Right cardiac atrium (tissue), 5 donors: ENCODE measurements around the gene STK32C. TPM values are rescaled to one million over a fixed set of nuclear protein-coding genes. Genes with fewer than 3 reads are reported as not detected.

Source experiments
- ATAC-seq, 2 donors: fragments of 200-7000 bp; cut with Tn5 transposase; one replicate each; pipeline versions ENCODE4 v1.8.0 to v1.9.1; 2020; ENCODE audit warnings: moderate library complexity in 2 of 2, mild to moderate bottlenecking in 1 of 2
- DNase-seq, 3 donors: peaks; one replicate each; pipeline ENCODE4 v3.0.0-alpha.2; 2020
- H3K27ac ChIP-seq: one replicate; pipeline ENCODE4 v1.5.1; 2013; ENCODE audit warnings: mild to moderate bottlenecking, low read length, control low read depth, moderate library complexity
- H3K27me3 ChIP-seq: one replicate; pipeline ENCODE4 v1.6.1; 2013; ENCODE audit not compliant: control insufficient read depth, insufficient read depth
- H3K4me1 ChIP-seq: one replicate; pipeline ENCODE4 v1.6.1; 2013; ENCODE audit warnings: low read length; ENCODE audit not compliant: control insufficient read depth, insufficient read depth
- H3K4me3 ChIP-seq: one replicate; pipeline ENCODE4 v1.5.1; 2013; ENCODE audit warnings: low read length, control low read depth
- H3K9me3 ChIP-seq: one replicate; pipeline ENCODE4 v1.6.1; 2013; ENCODE audit warnings: low read length; ENCODE audit not compliant: control insufficient read depth
- WGBS: extraction: QIAGEN DNeasy Blood & Tissue Kit; methylation state at CpG from one replicate; pipeline ENCODE4 v1.1.7; 2013; 5-methylcytosine and 5-hydroxymethylcytosine counted together
- intact Hi-C, 4 donors: fragments of 100-400 bp; cut with DNase I; formaldehyde crosslinking; loops; one replicate each; pipeline versions ENCODE4 v1.11.0 to v1.14.0; 2022 to 2023
- polyA plus RNA-seq: library from polyadenylated mRNA; stranded (reverse); fragments of 200-250 nt; gene quantifications from one replicate; pipeline ENCODE4 v1.2.3, GENCODE V29; 2013
- total RNA-seq, 4 donors: library from RNA; stranded (reverse); fragmentation: NEBNext Ultra II Directional; extraction: Animal tissue kit (Norgen Biotek cat#: 25700); gene quantifications; one replicate each; pipeline ENCODE4 v1.2.1, GENCODE V29; 2021
- donor health status: healthy with polysubstance abuse.
- donor health status: DM: no; HTN: yes; CAD: no.
- donor health status: DM: no; HTN: no; CAD: no.
- donor health status: DM: no; HTN: yes; CAD: no; lungs with severe emphysema.
- donor health status: DM: yes; HTN: yes; CAD: no.

The STK32C gene
- total and polyA plus RNA-seq, 5 donors, result 5.7 to 7.3 (median 6.9) TPM

DNA sequence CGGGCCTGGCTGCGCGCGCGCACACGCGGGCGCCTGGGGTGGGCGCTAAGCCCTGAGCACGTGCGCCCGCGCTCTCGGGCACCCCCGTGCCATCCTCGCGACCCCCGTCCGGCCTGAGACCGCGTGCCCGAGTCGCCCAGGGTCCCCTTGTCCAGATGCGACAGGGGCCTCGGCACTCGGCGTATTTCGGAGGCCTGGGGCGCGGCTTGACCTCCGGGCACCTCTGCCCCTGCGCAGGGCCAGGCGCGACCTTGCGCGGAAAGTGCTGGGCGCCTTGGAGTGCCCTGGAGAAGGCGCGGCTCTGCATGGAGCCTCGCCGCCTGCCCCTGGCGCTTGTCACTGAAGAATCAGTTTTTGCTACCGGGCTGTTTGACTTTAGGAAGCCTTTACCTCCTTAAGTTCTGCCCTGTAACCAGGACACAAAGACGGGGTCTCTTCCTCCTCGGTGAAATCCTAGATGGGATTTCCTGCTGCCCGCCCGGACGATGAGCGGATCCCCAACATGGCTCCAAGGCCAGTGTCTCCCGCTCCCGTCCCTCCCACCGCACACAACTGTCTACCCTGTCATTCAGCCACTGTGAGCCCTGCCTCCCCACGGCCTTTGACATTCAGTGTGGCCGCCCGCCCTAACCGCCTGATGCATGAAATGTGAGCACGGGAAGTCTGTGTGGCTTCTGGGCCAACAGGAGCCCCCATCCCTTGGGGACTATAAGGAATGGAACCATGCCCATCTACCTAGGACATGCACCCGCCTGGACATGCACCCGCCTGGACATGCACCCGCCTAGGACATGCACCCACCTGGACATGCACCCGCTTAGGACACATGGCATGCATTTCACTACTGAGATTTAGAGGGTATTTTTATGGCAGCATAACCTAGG, 1.1 kb upstream of the STK32C start:
- no peaks in the 10 kb centered on the region for H3K4me1 ChIP-seq
- peak overlapping the region; percentile 88 for H3K4me3 ChIP-seq
- intact Hi-C loops, result loop anchor here in 1 of 4 donors (5.0 kb wide), 1 partner anchor 38 kb away; no protein-coding TSS in a partner anchor
- H3K27ac ChIP-seq, result no peak overlapping the region
- ATAC-seq, result peak; percentile 3 to 21
- peak in 2 of 3 donors; percentile 69 to 80 for DNase-seq
- 16% methylated on average over 61 of the region's 61 CpGs for WGBS
- H3K9me3 ChIP-seq, result no peaks in the 10 kb centered on the region
- no peaks in the 10 kb centered on the region for H3K27me3 ChIP-seq

DNA sequence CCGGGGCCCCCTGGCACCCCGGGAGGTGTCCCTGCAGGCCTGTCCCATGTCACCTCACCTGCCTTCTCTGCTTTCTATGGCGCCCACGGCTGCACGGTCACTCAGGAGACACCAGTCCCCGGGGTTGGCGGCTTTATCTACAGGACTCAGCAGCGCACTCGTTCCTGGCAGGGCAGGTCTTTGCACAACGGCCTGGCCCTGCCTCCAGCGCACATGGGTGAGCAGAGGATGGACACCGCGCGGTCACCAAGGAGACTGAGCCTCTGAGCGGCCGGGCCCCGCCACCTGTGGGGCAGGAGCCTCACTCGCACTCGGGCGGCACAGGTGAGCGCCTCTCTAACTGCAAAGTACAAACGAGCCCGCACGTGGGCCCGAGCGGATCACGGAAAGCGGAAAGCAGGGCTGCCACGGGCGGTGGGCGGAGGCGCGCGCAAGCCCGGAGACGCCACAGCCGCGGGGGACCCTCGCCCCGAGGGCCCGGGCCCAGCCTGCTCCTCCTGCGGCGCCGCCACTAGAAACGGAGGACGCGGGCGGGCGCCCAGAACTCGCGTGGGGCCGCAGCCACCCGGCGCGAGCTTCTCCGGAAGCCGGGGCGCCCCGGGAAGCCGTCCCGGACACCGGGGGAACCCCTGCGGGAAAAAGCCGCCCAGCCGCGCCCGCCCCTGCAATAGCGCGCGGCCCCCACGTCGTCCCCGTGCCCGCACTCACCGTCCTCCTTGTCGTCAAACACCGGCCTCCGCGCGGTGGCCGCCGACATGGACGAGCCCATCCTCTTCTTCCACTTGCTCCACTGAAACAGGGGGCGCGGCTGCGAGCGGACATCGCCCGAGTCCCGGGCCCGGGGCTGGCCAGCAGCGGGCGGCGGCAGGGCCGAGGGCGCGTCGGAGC, 642 bp downstream of the STK32C start:
- intact Hi-C loops, result loop anchor here in 1 of 4 donors (5.0 kb wide), 1 partner anchor 40 kb away; no protein-coding TSS in a partner anchor
- ATAC-seq, result no peak
- peak; percentile 46 to 81 (median 79) for DNase-seq
- Histone ChIP-seq H3K27me3 (no peaks in the 10 kb centered on the region), H3K4me1 (no peaks in the 10 kb centered on the region), H3K9me3 (no peaks in the 10 kb centered on the region), H3K4me3 (peak overlapping the region; percentile 88), H3K27ac (no peak overlapping the region)
- WGBS, result 4% methylated on average over 98 of the region's 98 CpGs

DNA sequence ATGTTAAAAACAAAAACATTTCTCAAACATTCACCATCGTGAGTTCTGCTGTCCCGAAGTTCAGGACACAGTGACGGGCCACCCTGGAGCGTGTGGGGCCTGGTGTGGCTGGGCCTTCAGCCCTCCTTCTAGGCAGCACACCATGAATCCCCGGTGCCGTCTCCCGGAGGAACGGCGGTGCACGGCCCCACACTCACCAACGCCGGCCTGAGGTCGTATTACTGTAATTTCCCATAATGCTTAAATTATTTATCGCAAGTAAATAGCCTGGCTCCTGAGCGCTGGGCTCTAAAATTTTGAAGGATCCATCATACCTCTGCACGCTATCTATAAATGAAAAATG, 1.4 kb downstream of the STK32C start:
- H3K27me3 ChIP-seq, result no peaks in the 10 kb centered on the region
- DNase-seq (no peak), ATAC-seq (no peak)
- H3K27ac ChIP-seq, result no peak overlapping the region
- no peaks in the 10 kb centered on the region for H3K9me3 ChIP-seq
- 97% methylated on average over 16 of the region's 16 CpGs for WGBS
- H3K4me3 ChIP-seq, result no peak overlapping the region
- H3K4me1 ChIP-seq, result no peaks in the 10 kb centered on the region
- intact Hi-C loops, result loop anchor here in 1 of 4 donors (5.0 kb wide), 1 partner anchor 41 kb away; no protein-coding TSS in a partner anchor

DNA sequence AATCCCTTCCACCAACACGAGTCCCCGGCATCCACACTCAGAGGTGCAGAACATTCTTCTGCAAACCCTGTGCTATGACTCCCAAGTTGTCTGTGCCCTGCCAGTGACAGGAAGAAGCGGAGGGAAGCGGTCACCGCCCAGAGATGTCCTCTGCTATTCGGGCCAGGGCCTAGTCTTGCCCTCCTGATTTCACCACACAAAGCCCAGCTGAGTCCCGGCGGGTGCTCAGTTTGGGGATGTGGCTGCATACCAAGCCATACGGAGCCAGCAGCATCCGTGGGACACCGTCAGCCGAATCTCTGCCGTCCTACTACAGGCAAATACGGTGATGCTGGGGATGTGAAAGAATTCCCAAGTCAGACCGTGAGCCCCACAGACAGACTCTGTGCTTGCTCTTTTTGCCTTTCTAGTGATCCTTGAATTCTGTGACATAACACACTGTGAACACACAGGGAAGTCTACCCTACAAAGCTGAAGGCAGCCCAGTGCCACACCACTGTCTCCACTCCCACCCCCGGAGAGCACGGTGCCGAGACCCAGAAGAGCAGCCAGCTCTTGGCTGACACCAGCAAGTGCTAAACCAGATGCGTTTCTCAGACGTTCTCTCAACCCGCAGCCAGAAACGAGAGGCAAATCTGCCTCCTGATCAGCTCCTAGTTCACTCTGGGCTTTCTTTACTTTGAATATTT, 2.0 kb downstream of the STK32C start:
- no peaks in the 10 kb centered on the region for H3K4me1 ChIP-seq
- H3K27me3 ChIP-seq, result no peaks in the 10 kb centered on the region
- H3K9me3 ChIP-seq, result no peaks in the 10 kb centered on the region
- DNase-seq (no peak), ATAC-seq (no peak)
- intact Hi-C loops, result loop anchor here in 1 of 4 donors (5.0 kb wide), 1 partner anchor 42 kb away; no protein-coding TSS in a partner anchor
- H3K4me3 ChIP-seq, result no peak overlapping the region
- WGBS, result 93% methylated on average over 22 of the region's 22 CpGs
- H3K27ac ChIP-seq, result no peak overlapping the region

DNA sequence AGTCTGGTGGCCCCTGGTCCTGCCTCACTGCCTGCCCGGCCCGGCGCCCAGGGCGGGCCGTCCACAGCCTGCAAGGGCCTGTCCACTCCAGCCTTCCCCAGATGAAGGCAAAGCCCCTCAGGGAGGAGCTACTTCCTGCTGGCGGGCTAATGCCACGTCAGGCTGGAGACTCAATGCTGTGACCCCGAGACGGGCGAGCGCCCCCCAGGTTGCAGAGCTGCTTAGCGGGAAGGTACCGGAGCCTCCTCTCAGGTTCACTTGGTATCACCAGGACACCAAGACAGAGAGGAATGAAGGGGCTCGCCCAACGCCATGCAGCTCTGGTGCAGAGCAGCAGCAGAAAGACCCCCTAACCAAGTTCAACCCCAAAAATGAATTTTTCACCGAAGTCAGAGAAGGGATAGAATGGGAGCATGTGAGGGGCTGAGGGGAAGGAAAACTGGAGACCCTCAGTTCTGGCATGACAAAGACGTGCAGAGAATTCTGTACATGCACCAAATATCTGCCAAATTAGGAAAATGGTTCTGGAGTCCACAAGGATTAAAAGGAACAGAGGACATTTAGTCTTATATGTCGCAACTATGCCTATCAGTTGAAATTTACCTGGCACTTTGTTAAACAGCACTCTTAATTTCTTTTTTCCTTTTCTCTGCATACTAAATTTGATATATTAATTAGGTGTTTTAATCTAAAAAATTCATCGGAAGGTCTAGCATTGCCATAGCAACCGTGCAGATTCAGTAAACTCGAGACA, 2.8 kb downstream of the STK32C start:
- Histone ChIP-seq H3K4me1 (no peaks in the 10 kb centered on the region), H3K9me3 (no peaks in the 10 kb centered on the region), H3K4me3 (no peak overlapping the region), H3K27ac (no peak overlapping the region), H3K27me3 (no peaks in the 10 kb centered on the region)
- WGBS, result 93% methylated on average over 21 of the region's 21 CpGs
- intact Hi-C loops, result loop anchor here in 1 of 4 donors (5.0 kb wide), 1 partner anchor 42 kb away; no protein-coding TSS in a partner anchor
- peak in 1 of 3 donors; percentile 44 for DNase-seq
- no peak for ATAC-seq

DNA sequence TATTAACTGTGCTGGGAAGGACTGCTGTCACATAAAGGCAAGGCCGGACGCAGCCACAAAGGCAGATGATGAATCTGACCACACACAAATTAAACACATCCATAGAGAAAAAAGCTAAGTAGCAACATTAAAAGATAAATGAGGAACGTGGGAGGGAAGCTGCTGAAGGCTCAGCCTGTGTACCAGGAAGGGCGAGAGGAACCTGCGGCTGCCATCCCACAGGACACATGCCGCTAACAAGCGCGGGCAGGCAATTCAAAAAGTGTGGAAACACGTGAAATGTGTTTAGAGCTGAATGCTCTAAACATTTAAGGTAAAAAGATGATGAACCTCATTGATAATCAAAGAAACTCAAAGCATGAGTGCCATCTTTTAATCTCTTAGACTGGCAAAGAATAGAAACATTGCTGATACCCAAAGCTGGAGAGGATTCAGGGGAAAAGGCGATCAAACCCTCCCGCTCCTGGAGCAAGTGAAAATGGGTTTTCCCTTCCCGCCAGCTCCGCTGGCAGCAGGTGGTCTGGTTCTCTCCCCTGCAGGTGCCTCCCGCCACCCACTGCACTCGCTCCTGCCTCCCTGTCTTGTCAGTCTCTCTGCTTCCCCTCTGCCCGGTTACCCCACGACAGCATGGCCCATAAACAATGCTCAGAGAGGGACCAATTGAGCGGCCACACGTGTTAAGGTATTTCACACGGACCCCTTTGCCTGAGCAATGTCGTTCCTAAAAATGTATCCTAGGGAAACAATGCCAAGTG, 4.2 kb downstream of the STK32C start:
- DNase-seq (no peak), ATAC-seq (no peak)
- Histone ChIP-seq H3K9me3 (no peaks in the 10 kb centered on the region), H3K27ac (no peak overlapping the region), H3K4me3 (no peak overlapping the region), H3K4me1 (no peaks in the 10 kb centered on the region), H3K27me3 (no peaks in the 10 kb centered on the region)
- intact Hi-C loops, result no loop called here
- 91% methylated on average over 21 of the region's 21 CpGs for WGBS

DNA sequence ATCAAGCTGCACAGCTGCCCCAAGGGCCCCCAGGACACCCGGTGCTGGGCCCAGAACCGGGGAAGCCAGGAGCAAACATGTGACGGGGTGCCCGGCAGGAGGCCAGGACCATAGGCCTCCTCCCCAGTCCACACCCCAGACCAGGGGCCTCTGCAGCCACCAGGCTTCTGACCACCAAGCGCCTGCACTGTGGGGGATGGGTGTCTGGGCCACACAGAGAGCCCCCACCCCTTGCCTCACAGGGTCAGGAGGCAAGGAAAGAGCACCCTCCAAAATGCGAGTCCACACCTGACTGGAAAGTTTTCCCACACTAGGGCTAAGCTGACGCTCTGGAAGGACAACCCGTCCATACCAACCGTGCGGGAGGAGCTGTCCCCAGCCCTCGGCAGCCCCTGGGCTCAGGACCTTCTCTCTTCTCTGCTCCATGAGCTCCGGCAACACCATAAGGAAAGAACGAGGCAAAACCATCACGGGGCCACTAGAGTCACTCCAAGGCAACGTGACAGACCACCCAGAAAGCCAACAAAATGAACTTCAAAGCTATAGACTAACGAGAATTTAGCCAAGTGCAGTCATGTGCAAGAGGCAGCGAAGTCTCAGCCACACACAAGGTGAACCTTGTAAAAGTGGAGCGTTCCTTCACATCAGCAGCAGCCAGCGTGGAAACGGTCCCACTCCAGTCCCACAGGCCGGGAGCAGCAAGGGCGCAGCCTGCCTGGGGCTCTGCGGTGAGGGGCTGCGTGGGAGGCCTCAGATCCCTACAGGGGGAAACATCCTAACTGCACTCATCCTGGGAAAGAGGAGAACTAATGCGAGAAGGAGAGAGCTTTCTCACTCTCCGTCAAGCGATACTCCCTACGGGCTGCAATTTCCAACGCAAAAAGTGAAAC, 5.1 kb downstream of the STK32C start:
- DNase-seq (no peak), ATAC-seq (no peak)
- H3K27me3 ChIP-seq, result no peaks in the 10 kb centered on the region
- H3K4me1 ChIP-seq, result no peaks in the 10 kb centered on the region
- no peak overlapping the region for H3K4me3 ChIP-seq
- intact Hi-C loops, result no loop called here
- H3K9me3 ChIP-seq, result no peaks in the 10 kb centered on the region
- no peak overlapping the region for H3K27ac ChIP-seq
- 88% methylated on average over 29 of the region's 29 CpGs for WGBS

DNA sequence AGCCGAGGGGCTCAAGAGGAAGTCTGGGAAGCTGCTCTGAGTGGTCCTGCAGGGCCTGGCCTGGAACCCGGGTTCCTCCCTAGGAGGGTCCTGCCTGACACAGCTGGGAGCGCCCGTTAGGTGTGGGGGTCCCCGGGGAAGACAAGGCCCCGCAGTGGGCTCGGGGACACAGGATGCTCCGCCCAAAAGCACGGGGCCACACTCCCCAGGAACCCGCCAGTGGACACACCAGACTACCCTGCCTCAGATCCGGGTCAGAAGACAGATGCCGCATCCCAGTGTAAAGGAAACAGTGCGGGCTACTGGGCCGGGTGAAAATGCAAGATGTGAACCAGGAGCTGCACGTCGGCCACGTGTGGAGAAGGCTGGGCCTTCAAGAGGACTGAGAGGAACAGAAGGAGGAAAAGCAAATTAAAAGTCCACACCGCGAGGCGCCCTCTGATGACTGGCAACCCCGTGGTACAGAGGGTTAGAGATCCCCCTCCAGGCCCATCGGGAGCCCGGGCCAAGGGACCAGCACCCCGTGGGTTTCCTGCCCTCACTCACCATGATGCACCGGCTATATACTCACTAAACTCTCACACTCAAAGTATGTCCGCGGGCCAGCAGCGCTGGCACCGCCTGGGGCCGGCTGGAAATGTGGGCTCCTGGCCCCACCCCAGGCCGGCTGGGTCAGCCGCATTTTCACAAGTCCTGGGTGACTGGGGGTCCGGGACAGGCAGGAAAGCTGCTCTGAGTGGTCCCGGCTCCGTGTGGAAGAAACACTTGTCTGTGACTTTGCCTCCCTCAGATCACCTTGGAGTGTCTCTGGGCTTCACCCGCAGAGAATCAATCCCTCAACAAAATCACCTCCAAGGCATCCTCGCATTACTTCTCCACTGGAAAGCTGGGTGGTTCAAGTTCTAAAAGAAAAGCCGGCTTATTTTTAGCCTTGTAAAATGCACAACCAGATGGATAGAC, 6.1 kb downstream of the STK32C start:
- Histone ChIP-seq H3K27ac (no peak overlapping the region), H3K9me3 (no peaks in the 10 kb centered on the region), H3K27me3 (no peaks in the 10 kb centered on the region), H3K4me1 (no peaks in the 10 kb centered on the region), H3K4me3 (no peak overlapping the region)
- ATAC-seq (no peak), DNase-seq (peak in 1 of 3 donors; percentile 25)
- 88% methylated on average over 38 of the region's 38 CpGs for WGBS
- intact Hi-C loops, result no loop called here
